GM06990 (cell line): ENCODE data around the gene PSME2.

Experiments used
- DNase-seq: peaks from one replicate; pipeline ENCODE4 v3.0.0-alpha.2; 2011; ENCODE audit not compliant: insufficient read length; ENCODE audit errors: extremely low read depth
- H3K27me3 ChIP-seq: replicated peaks from 2 replicates; pipeline ENCODE4 v1.6.0; 2011; ENCODE audit warnings: low read length; ENCODE audit not compliant: control insufficient read depth, insufficient read depth
- H3K36me3 ChIP-seq: 2 replicates; pipeline ENCODE4 v1.5.1; 2011; ENCODE audit warnings: low read length; ENCODE audit not compliant: control insufficient read depth, insufficient read depth
- H3K4me3 ChIP-seq: replicated peaks from 2 replicates; pipeline ENCODE4 v1.5.1; 2011; ENCODE audit warnings: low read depth, mild to moderate bottlenecking, control low read depth, low read length
- TF ChIP-seq, protein P1 (sequence below): IDR thresholded peaks from 2 replicates; pipeline ENCODE4 v1.5.1; 2011; ENCODE audit warnings: low read length, control low read depth, mild to moderate bottlenecking, inconsistent platforms; ENCODE audit not compliant: insufficient read depth, poor library complexity, severe bottlenecking

PSME2 gene, protein sequence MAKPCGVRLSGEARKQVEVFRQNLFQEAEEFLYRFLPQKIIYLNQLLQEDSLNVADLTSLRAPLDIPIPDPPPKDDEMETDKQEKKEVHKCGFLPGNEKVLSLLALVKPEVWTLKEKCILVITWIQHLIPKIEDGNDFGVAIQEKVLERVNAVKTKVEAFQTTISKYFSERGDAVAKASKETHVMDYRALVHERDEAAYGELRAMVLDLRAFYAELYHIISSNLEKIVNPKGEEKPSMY

DNA sequence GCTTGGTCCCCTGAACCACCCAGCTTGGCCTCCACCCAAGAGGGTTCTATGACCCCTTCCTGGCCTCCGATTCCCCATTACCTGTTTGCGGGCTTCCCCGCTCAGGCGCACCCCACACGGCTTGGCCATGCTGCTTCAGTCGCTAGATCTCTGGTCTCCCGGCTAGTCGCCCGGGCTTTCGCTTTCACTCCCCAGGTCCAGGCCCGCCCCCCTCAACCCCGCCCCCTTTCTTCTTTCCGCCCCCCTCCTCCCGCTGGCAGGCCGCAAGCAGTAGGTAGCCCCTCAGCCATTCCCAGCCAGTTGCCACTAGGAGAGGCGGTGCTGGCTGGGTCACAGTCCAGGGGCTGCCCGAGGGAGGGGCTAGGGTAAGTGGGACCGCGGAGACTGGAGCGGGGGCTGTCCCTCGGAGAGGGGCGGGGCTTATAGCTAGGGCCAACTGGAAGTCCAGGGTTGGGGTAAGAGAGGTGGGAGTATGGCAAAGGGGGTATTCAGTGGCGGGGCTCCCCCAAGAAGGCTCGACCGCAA, at the start of gene PSME2:
TSS of gene PSME2 (minus strand) at position 158 of the 525 bp plus-strand sequence. CDS start at position 129, 29 bp downstream.
- H3K27me3 ChIP-seq, result no peaks in the 10 kb centered on the region
- peaks cover 32% of the 10 kb centered on the region for H3K36me3 ChIP-seq
- TF ChIP-seq, protein P1, sequence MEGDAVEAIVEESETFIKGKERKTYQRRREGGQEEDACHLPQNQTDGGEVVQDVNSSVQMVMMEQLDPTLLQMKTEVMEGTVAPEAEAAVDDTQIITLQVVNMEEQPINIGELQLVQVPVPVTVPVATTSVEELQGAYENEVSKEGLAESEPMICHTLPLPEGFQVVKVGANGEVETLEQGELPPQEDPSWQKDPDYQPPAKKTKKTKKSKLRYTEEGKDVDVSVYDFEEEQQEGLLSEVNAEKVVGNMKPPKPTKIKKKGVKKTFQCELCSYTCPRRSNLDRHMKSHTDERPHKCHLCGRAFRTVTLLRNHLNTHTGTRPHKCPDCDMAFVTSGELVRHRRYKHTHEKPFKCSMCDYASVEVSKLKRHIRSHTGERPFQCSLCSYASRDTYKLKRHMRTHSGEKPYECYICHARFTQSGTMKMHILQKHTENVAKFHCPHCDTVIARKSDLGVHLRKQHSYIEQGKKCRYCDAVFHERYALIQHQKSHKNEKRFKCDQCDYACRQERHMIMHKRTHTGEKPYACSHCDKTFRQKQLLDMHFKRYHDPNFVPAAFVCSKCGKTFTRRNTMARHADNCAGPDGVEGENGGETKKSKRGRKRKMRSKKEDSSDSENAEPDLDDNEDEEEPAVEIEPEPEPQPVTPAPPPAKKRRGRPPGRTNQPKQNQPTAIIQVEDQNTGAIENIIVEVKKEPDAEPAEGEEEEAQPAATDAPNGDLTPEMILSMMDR, result no peak
- peak; percentile 95 for DNase-seq
- peak within 1 kb of the TSS; percentile 100 for H3K4me3 ChIP-seq

DNA sequence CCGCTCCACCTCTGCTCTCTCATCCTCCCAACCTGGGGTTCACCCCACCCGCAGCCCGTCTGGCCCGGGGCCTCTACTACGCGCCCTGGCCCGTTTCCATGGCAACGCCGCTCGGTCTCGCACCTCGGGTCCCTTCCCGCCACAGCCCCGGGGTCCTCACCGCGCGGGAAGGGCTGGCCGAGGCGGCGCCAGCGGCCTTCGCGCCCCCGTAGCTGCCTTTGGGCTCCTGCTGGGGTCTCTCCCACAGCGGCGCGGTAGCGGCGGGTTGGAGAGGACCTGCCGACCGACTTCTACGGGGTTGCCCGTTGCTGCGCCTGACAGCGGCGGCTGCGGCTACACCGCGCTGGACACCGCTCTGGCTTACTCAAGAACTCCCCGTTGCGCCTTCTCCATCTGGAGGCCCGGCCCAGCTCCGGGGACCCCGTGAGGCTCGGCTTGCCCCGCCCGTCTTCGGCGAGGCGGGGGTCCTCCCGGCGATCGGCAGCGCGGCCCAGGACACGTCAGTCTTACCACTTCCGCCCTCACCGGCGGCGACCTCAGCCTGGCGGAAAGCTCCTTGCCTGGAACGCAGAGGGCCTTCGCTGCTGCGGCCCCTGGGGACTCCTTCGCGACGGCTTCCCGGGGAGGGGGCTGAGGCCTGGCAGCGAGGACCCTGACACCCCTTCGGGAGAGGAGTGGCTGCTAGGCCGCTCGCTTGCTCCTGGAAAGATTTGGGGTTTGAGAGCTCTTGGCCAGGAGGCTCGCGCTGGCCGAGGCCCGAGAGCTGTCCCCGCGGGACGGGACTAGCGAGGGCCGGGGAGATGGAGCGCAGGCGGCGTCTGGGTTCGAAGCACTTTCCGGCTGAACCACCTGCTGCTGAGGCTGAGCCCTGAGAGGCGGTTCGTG, 49.0 kb upstream of the PSME2 start, which contains the start of gene TM9SF1:
TSS of gene TM9SF1 (minus strand) at position 256 of the 885 bp plus-strand sequence. CDS start 422 bp downstream, outside the sequence.
- H3K4me3 ChIP-seq, result peak within 1 kb of the TSS; percentile 97
- H3K36me3 ChIP-seq, result peaks cover 10% of the 10 kb centered on the region
- no peaks in the 10 kb centered on the region for H3K27me3 ChIP-seq
- DNase-seq, result peak; percentile 93
- TF ChIP-seq, protein P1, result no peak

DNA sequence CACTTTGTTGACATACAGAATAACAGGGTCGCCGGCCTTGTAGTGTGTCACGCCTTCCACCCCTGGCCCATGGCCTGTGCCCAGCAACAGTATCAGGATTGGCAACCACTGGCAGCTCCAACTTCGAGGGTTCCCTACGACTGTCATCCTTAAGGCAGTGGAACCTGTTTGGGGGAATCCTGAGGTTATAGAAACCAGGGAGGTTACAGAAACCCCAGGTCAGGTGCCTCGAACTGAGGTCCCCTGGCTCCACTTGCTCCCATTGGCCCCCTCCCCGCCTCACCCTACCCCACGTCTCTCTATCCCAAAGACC, 48.4 kb upstream of the PSME2 start:
- TF ChIP-seq, protein P1, result no peak
- Histone ChIP-seq H3K36me3 (peaks cover 10% of the 10 kb centered on the region), H3K4me3 (peak overlapping the region; percentile 97), H3K27me3 (no peaks in the 10 kb centered on the region)
- no peak for DNase-seq

DNA sequence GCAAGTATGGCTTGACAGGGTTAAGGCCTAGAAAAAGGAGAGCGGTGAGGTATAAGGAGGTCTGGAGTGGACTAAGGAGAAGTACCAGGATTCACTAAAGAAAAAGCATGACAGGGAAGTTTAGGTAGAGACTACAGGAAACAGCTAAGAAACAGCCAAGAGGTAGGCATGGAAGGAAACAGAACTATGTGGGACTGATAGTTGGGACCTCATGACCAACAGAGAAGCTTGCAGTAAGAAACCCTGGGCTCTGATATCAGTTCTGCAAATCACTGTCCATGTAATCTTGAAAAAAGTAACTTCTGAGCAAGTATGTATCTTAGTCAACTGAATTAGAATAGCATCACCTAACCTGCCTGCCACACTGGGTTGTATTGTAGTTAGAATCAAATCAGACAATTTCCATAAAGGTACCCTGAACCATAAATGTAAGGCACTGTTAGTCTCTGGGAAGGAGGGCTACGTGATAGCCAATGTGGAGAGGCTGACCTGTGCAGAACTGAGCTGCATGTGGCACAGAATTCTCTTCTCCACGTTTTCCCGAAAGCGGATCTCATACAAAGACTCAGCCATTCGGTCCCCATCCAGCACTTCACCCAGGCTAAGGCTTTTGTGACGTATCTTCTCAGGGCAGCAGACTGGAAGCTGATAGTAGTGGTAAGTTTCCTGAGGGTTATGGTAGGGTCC, 47.9 kb upstream of the PSME2 start:
- Histone ChIP-seq H3K27me3 (no peaks in the 10 kb centered on the region), H3K4me3 (peak overlapping the region; percentile 97), H3K36me3 (peaks cover 9% of the 10 kb centered on the region)
- TF ChIP-seq, protein P1, result no peak
- DNase-seq, result no peak

DNA sequence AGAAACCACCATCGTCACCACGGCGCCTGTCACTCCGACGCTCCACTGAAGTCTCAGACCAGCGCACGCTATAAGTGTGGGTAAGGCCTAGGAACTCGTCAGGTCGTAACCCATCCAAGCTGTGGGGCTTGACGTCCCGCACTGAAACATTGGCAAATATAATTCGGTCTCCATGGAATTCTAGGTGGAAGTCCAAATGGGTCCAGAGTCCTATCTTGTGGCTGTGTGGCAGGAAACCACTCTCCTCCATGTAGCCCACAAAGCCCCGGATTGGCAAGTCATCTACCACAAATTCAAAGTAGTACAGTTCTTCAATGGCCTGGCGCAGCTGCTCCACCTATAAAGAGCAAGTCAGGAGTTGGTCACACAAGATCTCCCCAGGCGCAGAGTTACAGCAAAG, 46.5 kb upstream of the PSME2 start:
- H3K4me3 ChIP-seq, result no peak overlapping the region
- H3K36me3 ChIP-seq, result peaks cover 8% of the 10 kb centered on the region
- H3K27me3 ChIP-seq, result no peaks in the 10 kb centered on the region
- DNase-seq, result no peak
- TF ChIP-seq, protein P1, result no peak
